Measurements from ENCODE around the gene WDR62.

DNA sequence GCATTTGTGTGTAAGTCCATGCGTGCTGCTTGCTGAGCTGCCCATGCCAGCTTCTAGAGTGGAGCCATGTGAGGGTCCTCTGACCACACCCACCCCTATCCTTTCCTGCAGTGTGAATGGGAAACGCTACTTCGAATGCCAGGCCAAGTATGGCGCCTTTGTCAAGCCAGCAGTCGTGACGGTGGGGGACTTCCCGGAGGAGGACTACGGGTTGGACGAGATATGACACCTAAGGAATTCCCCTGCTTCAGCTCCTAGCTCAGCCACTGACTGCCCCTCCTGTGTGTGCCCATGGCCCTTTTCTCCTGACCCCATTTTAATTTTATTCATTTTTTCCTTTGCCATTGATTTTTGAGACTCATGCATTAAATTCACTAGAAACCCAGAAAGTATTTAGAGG, 70.9 kb downstream of the WDR62 start:
- TF ChIP-seq, protein P1, sequence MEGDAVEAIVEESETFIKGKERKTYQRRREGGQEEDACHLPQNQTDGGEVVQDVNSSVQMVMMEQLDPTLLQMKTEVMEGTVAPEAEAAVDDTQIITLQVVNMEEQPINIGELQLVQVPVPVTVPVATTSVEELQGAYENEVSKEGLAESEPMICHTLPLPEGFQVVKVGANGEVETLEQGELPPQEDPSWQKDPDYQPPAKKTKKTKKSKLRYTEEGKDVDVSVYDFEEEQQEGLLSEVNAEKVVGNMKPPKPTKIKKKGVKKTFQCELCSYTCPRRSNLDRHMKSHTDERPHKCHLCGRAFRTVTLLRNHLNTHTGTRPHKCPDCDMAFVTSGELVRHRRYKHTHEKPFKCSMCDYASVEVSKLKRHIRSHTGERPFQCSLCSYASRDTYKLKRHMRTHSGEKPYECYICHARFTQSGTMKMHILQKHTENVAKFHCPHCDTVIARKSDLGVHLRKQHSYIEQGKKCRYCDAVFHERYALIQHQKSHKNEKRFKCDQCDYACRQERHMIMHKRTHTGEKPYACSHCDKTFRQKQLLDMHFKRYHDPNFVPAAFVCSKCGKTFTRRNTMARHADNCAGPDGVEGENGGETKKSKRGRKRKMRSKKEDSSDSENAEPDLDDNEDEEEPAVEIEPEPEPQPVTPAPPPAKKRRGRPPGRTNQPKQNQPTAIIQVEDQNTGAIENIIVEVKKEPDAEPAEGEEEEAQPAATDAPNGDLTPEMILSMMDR (conservative IDR thresholded peaks at IDR 0.05; ENCODE audit: low read length), result no peak
- no peak for TF ChIP-seq EZH2phosphoT487 (IDR thresholded peaks at IDR 0.05; ENCODE audit: borderline replicate concordance, low read depth, low read length)

Data from OCI-LY7 (cell line).